Right lobe of liver (tissue), 4 donors: Measurements from ENCODE around the gene NRF1.

Experiments
- POLR2A ChIP-seq: fragments of 450-650 bp; IDR thresholded peaks from one replicate; pipeline ENCODE4 v1.6.1; 2017; ENCODE audit warnings: antibody characterized with exemption, mild to moderate bottlenecking
- TF ChIP-seq, protein P1 (sequence below), 4 donors: fragments of 200-600 bp in 3 of 4; fragments of 450-650 bp in 1 of 4; IDR thresholded peaks; one replicate each; pipeline versions ENCODE4 v1.5.1 to v1.8.0; 2016 to 2022; ENCODE audit warnings: antibody characterized with exemption in 4 of 4, mild to moderate bottlenecking in 2 of 4
- donor health status: DM: no; HTN: no; CAD: no.
- donor health status: DM: no; HTN: no; CAD: no.
- donor health status: DM: no; HTN: yes; CAD: no.

DNA sequence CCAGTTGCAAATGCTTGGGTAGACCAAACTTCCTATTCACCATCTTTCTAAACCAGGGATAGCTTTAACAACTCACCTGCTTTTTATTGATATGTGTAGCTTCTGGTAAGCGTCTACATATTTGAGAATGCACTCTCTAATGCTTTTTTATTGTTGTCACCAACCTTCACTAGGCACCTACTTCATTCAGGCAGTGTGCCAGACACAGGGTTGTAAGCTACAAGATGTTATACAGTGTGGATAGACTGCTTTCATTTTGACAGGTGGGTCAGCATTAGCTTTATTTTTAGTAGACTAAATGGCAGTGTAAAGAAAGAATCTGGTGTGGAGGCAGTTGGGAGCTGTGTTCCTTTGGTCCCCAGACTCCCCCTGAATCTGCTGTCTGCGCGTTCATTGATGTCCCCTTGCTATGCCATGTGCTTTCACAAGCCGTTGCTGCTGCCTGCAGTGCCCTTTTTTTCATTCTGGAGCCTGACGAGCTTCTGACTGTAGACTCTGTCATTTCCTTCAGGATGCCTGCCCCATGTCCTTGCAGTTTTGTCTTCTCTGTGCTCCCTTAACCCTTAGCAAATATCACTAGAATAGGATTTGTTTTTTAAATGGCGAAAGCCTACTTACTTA, 32.1 kb downstream of the NRF1 start:
- TF ChIP-seq, protein P1, sequence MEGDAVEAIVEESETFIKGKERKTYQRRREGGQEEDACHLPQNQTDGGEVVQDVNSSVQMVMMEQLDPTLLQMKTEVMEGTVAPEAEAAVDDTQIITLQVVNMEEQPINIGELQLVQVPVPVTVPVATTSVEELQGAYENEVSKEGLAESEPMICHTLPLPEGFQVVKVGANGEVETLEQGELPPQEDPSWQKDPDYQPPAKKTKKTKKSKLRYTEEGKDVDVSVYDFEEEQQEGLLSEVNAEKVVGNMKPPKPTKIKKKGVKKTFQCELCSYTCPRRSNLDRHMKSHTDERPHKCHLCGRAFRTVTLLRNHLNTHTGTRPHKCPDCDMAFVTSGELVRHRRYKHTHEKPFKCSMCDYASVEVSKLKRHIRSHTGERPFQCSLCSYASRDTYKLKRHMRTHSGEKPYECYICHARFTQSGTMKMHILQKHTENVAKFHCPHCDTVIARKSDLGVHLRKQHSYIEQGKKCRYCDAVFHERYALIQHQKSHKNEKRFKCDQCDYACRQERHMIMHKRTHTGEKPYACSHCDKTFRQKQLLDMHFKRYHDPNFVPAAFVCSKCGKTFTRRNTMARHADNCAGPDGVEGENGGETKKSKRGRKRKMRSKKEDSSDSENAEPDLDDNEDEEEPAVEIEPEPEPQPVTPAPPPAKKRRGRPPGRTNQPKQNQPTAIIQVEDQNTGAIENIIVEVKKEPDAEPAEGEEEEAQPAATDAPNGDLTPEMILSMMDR (IDR thresholded peaks at IDR 0.05), result no peak
- no peak for TF ChIP-seq POLR2A
